HG03039 (cell line): ENCODE measurements around the gene FRMD4A.
"Not testable (repeated sequence)": the region's sequence is repeated elsewhere in the genome, so short reads cannot be mapped to it uniquely, and the experiment has no call there.

ENCODE experiments used
- ATAC-seq: cut with Tn5 transposase; IDR thresholded peaks from one replicate; pipeline ENCODE4 v1.9.1; 2021; ENCODE audit warnings: mild to moderate bottlenecking, moderate library complexity; ENCODE audit not compliant: unreplicated experiment

Gene FRMD4A

DNA sequence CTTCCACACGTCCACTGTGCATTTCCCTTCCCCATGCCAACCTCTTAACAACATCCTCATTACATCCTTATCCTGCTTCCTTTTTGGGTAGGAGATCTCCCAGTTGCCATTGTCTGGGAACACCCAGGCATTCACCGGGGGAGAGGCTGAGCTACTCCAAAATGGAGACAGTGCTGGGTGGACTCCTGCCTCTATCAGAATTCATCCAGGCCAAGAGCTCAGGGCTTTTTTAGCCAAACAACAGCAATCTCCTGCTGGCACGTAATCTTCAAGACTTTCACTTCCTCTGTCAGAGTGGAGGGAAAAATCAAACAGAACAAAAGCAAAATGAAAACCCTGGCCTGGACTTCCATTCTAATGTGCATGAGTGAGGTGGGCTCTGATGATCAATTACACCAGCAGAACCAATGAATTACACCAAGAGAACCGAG, 499.0 kb downstream of the FRMD4A start:
- no peak for ATAC-seq

DNA sequence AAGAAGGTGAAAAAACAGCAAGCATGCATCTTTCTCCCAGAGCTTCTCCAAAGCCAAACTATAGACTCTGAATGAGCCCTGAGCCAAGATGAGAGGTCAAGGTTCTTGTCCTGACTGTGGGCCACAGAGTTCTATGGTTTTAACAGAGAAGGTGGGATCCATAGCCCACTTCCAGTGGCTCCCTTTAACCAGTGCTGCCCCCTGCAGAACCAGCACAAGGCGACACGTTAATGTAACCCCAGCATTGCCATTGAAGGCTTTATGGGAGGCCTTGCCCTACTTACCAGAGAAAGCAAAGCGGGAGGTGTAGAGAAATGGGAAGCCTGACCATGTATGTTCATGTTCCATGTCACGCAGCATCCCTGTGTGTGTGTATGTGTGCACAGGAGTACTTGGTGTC, 500.3 kb downstream of the FRMD4A start:
- no peak for ATAC-seq

DNA sequence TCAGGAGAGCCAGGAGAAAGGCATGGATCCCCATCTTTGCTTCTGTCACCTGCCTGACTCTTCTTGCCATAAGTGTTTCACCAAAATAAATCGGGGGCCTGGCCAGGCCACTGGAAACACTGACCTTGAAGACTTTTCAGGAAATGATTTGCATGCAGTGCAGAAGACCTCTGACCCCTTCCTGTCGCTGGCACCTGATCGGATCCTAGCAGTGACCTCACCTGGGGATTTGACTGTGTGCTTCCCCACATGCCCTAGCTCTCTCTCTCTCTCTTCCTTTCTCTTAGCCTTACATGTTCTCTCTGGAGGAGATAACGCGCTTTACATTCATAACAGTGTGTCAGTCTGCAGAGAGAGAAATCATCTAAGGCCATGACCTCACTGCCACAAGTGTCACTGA, 500.9 kb downstream of the FRMD4A start:
- no peak for ATAC-seq

DNA sequence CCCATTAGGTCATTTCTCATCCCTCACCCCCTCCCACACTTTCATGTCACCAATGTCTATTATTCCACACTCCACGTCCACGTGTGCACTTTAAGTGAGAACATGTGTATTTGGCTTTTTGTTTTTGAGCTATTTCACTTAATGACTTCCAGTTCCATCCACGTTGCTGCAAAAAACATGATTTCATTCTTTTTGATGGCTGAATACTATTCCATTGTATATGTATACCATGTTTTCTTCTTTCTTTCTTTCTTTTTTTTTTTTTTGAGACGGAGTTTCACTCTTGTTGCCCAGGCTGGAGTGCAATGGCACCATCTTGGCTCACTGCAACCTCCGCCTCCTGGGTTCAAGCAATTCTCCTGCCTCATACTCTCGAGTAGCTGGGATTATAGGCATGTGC, 502.4 kb downstream of the FRMD4A start:
- ATAC-seq = not testable (repeated sequence)

DNA sequence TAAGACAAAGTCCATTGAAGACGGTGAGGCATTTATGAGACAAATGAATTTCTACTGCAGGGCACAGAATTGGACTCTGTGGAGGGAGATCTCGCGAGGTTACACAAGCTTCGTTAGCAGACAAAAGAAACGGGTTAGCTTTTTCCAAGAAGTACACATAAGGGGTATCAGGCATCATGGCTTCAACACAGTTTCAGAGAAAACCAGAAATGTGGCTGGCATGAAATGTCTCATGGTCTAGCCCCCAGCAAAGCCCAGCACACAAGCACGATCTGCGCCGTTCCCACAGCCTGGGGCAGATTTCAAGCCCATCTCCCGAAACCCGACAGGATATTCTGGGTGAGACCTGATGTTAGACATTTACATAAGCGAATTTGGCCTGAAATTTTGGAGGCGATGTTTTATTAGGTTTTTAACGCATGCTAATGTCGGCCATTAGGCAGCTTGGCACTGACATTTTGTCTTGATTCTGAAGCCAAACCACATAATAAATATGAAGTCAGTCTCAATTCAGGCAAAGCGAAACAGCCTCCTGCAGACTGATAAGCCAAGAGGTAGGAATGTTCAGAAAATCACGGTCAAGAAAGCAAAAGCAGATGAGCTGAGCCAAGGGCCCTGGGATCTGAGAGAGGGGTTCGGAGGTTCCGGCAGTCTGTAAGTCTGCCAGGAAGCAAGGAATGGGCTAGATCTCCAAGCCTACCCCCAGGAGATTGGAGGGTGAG, 503.5 kb downstream of the FRMD4A start:
- ATAC-seq = no peak

DNA sequence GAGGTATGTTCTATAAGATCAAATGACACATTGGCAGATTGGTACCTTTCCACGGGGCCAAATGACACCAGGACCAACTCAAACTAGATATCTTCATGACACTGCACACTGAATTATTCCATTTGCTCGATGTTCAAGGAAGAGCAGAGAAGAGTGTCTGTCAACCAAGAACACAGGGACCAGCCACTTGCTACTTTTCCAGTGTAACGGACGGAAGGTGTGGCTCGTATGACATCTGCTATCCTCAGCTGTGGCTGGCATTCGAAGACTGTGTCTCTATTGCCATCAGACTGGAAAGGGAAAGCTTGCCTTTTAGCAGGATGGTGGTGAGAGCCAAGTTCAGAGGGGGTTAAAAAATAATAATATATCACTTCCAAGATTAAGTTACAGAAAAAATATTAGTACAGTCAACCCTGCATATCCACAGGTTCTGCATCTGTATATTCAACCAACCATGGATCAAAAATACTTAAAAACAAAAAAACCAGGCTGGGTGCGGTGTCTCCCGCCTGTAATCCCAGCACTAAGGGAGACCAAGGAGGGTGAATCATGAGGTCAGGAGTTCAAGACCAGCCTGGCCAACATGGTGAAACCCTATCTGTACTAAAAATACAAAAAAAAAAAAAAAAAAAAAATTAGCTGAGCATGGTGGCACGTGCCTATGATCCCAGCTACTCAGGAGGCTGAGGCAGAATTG, 506.9 kb downstream of the FRMD4A start:
- no peak for ATAC-seq

DNA sequence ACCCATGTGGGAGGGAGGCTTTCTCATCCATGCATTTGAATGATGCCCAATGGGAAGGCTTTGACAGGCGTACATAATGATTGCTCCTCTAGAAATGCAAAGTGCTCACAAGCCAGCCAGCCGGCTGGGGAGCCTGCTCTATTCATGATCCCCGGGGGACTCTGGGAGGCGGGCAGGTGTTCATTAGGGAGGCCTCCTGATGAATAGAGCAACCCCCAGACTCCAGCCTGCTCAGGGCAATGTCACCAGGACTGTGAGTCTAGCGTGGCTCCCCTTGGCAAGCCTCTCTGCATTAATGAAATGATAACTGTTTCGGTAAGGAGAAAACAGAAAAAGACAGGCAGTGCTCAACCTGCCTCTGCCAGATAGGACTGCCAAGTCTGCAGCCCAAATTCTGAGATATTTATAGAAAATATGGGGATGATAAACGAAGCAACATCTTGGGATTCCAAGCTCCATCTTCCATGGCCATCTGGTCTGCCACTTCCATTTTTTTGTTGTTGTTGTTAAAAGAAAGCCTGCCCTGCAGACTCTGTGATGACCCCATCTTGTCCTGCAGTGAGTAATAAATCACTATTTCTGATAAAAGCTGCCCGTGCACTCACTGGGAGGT, 507.5 kb downstream of the FRMD4A start:
- no peak for ATAC-seq

DNA sequence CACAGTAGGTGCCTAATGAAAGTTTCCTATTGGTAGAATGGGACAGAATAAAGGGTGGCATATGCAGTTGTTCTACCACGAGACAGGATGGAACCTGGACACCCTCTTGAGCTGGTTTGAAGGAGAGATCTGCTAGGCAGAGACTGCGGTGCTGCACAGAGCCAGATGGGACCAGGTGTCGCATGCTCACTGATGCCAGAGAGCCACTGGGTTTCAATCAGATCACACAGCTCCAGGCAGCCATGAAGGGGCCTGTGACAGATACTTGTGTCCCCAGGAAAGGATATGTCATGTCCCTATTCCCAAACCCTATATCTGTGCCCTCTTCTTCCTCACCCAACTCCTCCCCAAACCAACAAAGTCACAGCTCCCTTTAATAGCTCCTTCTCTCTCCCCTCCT, 508.2 kb downstream of the FRMD4A start:
- no peak for ATAC-seq

DNA sequence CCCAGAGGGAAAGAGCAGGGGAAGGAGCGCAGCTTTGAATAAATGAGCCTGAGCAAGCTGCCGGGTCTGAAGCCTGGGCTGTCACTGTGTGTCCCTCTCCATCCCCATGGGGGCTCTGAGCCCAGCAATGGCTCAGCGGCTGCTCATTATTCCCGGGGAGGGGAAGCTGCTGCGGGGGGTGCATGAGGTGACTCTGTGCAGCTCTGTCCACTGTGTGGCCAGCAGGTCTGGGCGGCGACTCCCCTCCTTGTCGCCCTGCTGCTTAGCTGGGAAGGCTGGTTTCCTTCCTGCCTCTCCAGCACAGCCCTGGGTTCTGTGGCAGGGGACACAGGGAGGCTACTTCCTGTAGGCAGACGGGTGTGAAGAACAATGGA, 509.8 kb downstream of the FRMD4A start:
- ATAC-seq = no peak

DNA sequence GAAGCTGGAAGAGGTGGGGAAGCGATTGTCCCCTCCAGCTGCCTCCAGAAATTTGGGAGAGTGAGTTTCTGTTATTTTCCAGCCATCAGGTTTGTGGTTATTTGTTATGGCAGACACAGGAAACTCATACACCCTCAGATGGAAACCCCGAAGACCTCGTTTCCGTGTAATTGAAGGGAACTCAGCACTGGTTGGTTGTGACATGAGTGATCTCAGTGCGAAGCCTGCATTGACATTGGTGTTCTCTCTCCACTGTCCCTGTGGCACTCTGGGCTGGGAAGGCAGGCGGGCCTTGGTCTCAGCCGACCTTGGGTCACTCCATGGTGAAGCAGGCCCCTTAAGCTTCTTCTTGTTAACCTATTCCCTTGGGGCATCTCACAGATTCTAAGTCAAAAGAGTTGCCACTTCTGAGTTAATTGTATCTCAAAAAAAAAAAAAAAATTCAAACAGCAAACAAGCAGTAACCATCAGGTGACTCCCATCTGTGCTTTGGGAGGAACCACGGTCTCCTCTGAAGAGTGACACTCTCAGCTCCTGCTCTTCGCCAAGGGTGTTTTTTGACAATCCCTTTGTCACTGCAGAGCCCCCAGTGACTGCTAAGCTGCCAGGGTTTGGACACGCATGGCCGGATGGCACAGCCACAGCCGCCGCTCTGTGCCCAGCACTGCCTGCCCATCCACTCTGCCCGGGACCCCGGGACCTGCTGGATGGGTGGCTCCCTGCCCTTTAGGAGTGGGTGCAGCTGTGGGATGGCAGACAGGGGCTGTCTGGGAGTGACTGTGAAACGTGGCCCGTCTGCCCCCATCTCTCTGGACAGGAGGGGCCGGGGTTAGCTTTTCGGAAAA, 510.4 kb downstream of the FRMD4A start:
- no peak for ATAC-seq

DNA sequence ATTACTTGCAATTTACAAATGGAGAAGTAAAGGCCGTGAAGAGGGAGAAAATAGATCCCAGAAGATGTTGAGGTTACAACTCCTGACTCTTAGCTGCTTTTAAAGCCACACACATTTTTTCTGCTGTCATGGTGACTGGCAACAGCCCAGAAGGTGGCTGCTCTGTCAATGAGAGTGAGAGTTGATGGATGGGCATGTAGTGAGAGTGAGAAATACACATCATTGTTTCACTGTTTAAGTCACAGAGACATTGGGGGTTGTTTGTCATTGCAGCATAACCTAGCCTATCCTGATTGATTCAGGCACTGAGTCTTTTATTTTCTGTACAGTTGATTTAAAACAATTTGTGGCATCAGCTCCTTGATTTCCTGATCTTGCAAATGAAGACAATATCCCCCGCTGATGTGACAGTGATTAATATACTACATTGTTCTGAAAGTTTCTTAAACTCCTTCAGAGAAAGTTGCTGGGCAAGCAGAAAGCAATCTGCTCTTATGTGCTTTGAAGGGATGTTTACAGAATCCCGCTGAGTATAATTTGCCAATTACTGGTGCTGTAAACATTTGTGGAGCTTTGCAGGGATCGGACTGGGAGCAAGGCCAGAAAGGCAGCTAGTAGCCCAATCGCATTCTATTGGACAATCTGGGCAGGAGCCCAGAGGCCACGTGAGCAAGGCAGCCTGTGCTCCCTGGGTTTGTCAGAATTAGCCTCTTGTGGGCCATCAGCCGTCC, 514.4 kb downstream of the FRMD4A start:
- no peak for ATAC-seq

DNA sequence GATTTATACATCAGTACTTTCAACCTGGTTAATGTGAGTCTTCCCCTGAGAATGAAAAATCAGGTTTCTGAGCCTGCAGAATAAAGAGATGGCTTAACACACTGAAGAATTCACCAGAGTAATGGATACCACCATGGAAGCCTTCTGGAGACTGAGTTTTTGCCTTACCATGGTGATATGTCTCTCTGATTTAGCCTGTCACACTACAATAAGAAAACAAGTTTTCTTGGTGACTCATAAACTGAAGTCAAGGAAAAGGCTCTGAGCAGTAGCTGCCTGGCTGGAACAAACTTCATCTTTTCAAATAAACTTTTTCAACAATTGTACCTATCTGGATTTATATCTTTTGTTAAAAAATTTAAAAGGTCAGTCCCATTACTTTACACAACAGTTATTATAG, 515.0 kb downstream of the FRMD4A start:
- ATAC-seq = no peak

DNA sequence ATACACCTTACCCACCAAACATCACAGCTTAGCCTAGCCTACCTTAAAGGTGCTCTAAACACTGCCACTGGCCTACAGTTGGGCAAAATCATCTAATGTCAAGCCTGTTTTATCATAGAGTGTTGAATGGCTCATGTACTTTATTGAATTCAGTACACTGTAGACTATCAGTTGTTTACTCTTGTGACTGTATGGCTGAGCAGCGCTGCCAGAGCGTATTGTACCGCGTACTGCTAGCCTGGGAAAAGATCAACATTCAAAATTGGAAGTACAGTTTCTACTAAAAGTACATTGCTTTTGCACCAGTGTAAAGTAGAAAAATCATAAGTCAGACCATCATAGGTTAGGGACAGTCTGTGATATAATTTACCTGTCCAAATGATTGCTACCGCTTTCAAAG, 517.2 kb downstream of the FRMD4A start:
- no peak for ATAC-seq

DNA sequence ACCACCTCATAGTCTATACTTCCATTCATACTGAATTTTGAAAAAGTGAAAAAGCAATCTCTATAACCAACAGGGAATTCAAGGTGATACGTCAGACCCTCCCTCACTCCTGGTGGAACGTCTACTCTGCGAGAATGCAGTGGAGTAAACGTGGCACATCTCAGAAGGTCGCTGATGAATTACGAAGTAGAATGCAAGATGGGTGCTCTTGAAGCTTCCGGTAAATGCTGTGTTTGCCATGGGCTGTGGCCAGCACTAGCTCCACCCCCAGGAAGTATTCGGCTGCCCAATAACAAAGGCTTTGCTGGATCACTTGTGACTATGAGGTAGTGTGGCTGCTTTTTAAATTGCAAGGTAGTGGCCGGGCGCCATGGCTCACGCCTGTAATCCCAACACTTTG, 517.9 kb downstream of the FRMD4A start:
- no peak for ATAC-seq

DNA sequence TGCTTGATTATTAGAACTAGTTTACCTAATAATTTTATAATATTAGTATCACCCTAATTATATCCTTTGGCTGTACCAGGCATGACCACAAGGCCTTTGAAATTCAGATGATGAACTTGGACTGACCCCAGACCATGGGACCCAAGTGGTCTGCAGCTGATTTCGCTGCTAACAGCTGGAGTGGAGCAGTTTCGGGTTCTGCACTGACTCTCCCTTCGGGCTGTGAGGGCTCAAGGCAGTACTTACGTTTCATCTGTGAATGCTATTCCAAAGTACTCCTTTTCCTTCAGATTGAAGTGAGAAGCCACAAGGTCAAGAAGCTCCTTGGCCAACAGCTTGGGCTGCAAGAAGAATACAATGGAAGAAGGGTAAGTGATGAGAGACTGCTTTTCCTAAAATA, 520.2 kb downstream of the FRMD4A start:
- no peak for ATAC-seq

DNA sequence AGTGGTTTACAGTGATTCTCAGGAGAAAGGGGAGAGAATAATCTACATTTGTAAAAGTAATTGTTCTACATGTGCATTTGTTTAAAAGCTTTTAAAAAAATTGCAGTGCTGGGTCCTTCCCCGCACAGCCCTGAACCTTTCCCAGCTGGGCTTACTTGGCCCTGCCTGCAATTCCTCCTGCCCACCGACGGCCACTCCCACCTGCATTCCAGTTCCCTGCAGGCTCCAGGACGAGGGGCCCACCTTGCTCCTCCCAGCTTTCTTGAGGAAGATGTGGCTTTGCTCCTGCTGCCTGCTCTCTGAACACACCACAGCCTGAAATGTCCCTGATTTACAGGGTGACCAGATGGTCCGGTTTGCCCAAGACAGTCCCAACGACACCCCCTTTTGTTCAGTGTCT, 521.3 kb downstream of the FRMD4A start:
- no peak for ATAC-seq

DNA sequence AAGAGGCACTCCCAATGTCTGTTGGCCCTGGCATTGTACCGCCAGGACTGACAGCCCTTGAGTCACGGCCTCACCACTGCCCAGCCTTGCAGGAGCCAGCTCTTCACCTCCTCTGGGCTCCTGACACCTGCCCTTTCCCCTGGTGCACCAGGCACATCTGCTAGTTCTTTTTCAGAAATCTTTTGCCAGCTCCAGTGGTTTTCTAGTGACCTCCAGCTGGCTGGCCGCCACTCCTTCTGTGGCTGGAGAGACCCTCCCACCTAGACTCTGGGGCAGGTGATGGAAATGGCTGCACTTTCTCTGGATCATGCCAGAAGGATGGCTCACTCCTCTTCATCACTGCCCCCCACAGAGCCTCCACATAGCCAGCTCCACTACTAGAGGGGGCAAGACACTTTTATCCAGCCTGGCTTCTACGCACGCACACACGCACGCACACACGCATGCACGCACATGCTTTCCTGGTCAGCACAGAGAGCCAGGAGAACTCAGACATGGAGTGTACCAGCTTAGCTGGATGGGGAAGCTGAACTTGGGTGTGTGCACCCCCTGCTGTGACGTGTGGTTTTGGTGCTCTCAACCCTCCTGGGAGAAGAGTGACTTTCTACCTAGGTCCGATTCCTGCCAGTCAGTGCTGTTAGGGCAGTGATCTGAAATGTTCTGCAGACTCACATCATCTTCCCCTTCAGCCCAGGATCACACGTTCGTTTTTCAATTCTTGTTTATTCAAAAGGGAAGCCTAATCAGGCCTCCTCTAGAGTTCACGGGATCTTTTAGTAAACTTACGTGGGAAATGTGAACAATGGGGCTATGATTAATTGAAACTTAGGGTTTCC, 522.0 kb downstream of the FRMD4A start:
- ATAC-seq = no peak

DNA sequence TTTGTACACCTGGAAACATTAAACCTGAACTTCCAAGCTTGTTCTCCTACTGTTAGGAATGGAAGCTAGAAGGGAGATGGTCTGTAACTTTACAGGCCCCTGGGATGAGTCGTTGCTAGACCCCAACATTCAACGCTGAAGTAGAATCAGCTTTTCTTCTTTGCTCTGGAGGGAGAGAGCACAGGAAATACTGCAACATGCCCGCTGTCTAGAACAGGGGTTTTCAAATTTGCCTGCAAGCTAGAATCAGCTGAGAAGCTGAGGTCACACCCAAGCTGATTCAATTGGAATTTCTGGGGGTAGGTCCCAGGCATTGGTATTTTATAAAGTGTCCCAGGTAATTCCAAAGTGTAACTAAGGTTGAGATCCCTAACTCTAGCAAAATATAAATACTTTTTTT, 524.3 kb downstream of the FRMD4A start:
- no peak for ATAC-seq

DNA sequence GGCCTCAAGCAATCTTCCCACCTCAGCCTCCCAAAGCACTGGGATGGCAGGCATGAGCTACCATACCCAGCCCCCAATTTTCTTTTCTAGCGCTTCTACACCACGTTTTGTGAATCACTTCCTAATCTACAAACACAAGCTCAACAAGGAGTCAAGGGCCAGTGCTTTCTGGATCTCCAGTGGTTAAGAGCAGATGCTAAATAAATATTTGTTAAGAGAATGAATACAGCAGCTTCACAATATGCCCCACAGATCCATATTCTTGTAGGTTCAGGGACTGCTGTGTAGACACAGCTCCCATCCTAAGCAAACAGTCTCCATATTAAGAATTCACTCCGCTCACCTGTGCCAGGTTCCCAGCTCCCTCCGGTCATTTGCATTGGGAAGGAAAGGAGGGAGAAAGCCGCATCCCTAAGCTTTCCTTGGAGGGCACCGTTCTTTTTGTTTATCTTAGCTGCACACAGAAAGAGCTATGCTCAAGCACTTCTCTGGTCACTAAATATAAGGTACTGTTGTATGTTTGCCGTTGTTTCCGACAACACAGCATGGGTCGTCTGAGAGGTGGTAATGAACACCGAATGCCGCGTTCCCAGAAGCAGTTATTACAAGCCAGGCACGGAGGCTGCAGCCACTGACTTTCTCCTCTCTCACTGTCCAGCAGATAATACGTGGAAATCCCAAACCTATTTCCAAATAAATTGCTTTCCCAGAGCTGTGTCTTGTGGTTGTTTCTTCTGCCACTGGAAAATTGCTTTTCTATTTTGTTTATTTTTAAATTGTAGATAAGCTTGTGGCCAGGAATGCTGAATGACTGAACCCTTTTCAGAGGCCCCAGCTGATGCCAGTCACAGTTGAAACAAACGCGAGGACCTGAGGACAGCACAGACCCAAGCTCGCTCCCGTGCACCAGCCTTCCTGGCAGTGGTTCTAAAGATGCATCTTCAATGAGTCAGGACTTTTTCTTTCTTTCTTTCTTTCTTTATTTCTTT, 526.9 kb downstream of the FRMD4A start:
- no peak for ATAC-seq
